CD1c-positive myeloid dendritic cell (primary cell): ENCODE measurements around the gene ALKAL2.

Experiments
- DNase-seq: peaks from one replicate; pipeline ENCODE4 v3.0.0-alpha.2; 2016; ENCODE audit errors: extremely low spot score

The ALKAL2 gene

GRCh38 chr2:290090-290722 is 2.3 kb upstream of the ALKAL2 start:
- peak; percentile 31 for DNase-seq

- DNase-seq, result no peak
Measured at GRCh38 chr2:289362-290089, 1.6 kb upstream of the ALKAL2 start.

- DNase-seq, result no peak
Measured at GRCh38 chr2:288758-289361, 969 bp upstream of the ALKAL2 start.

GRCh38 chr2:287471-287885 is 413 bp downstream of the ALKAL2 start:
- no peak for DNase-seq

GRCh38 chr2:286774-287392 is 1.0 kb downstream of the ALKAL2 start:
- no peak for DNase-seq

- DNase-seq, result no peak
Measured at GRCh38 chr2:286035-286434, 1.9 kb downstream of the ALKAL2 start.

- DNase-seq, result no peak
Measured at GRCh38 chr2:285531-285930, 2.4 kb downstream of the ALKAL2 start.

GRCh38 chr2:284896-285492 is 2.9 kb downstream of the ALKAL2 start:
- no peak for DNase-seq

- no peak for DNase-seq
Measured at GRCh38 chr2:283996-284794, 3.7 kb downstream of the ALKAL2 start.

GRCh38 chr2:282371-283263 is 5.3 kb downstream of the ALKAL2 start:
- DNase-seq, result no peak

GRCh38 chr2:281381-281780 is 6.5 kb downstream of the ALKAL2 start:
- no peak for DNase-seq

GRCh38 chr2:280650-281110 is 7.2 kb downstream of the ALKAL2 start:
- no peak for DNase-seq

GRCh38 chr2:279956-280649 is 7.8 kb downstream of the ALKAL2 start:
- DNase-seq, result no peak

GRCh38 chr2:279366-279765 is 8.5 kb downstream of the ALKAL2 start:
- DNase-seq, result no peak

- no peak for DNase-seq
Measured at GRCh38 chr2:278927-279320, 9.0 kb downstream of the ALKAL2 start.

GRCh38 chr2:278312-278926 is 9.5 kb downstream of the ALKAL2 start:
- DNase-seq, result no peak

GRCh38 chr2:275466-275865 is 12.4 kb downstream of the ALKAL2 start:
- DNase-seq, result peak; percentile 25

- no peak for DNase-seq
Measured at GRCh38 chr2:274503-274902, 13.4 kb downstream of the ALKAL2 start.

- DNase-seq, result no peak
Measured at GRCh38 chr2:273333-273732, 14.6 kb downstream of the ALKAL2 start.
